ENCODE data around the gene COL7A1. TPM values are rescaled to one million over a fixed set of nuclear protein-coding genes. Genes with fewer than 3 reads are reported as not detected.
A peak's percentile ranks its signal among the peaks of the same experiment; 100 is the strongest.

COL7A1 gene
- total and polyA plus RNA-seq, 2 of the 8 experiments (the other 6 are each of a cell fraction or from before 2014, with no cell fraction given), result 10.7 to 13.9 TPM

DNA sequence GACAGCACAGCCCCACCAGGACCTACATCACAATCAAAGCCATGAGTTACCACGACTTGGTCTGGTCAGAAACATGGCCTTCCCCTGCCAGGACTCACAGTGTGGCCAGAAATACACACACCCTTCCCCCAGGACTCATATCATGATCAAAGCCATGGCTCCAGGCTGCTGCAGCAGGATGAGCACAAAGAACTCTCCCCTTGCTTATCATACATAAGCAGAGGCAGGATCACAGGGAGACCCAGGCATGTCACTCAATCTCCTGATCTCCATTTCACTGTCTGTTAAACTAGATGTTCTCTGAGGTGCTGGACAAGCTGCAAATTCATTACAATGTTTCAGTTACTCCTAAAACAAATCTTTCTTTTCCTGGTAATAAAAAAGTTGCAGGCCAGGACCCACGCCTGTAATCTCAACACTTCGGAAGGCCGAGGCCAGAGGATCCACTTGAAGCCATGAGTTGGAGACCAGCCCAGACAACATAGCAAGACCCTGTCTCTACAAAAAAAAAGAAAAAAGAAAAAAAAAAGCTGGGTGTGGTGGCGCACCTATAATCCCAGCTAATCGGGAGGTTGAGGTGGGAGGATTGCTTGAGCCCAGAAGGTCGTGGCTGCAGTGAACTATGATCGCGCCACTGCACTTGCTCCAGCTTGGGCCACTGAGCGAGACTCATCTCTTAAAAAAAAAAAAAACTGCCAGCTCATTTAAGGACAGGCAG lies 39.7 kb downstream of the COL7A1 start:
- H3K9ac ChIP-seq (replicated peaks in 1 of 4; ENCODE audit: extremely low read depth in 1 of 4, low read depth in 3 of 4, low read length in 3 of 4), result no peak overlapping the region
- H3K4ac ChIP-seq (replicated peaks; ENCODE audit: insufficient read length, low read depth, low read length), result no peak overlapping the region
- H3K36me3 ChIP-seq (ENCODE audit: control insufficient read depth in 2 of 4, insufficient read depth in 4 of 4, low read length in 3 of 4), result no peaks in the 10 kb centered on the region
- H3K27ac ChIP-seq (ENCODE audit: low read depth, low read length), result no peak overlapping the region
- H3K4me1 ChIP-seq (replicated peaks in 1 of 4; ENCODE audit: control insufficient read depth in 3 of 4, insufficient read depth in 4 of 4, low read length in 3 of 4), result peaks cover 2 to 23% (median 11%) of the 10 kb centered on the region in 4 experiments
- peaks cover 0 to 27% of the 10 kb centered on the region in 2 experiments; a peak in 1 of 4 replicates for H3K79me2 ChIP-seq (ENCODE audit: control insufficient read depth in 1 of 2, insufficient read depth in 2 of 2, low read length in 2 of 2)
- H2BK15ac ChIP-seq (ENCODE audit: low read length), result no peak overlapping the region; the same call in 1 of the 2 replicates
- H3K23ac ChIP-seq (ENCODE audit: insufficient read length), result no peak overlapping the region
- ChIA-PET POLR2A (ENCODE audit: partially characterized antibody) (interaction anchor here (1.0 to 6.0 kb wide), 7 partner anchors 13 to 276 kb away, joined by 3 to 34 read pairs (median 4); partner anchors contain the start of genes ATRIP and CELSR3), CTCF (ENCODE audit: partially characterized antibody) (interaction anchor here (0.6 to 3.6 kb wide), 5 partner anchors 80 to 934 kb away, joined by 3 to 15 read pairs (median 5); partner anchors contain the start of genes CCDC51, SLC26A6 and TMA7)
- DNase-seq (ENCODE audit: low read depth in 1 of 2, low spot score in 2 of 2) (no peak), FAIRE-seq (no peak)
- H4K20me1 ChIP-seq (replicated peaks in 1 of 2; ENCODE audit: control insufficient read depth in 1 of 2, insufficient read depth in 2 of 2, low read length in 2 of 2), result peaks cover 0 to 8% of the 10 kb centered on the region in 2 experiments
- H3K18ac ChIP-seq (ENCODE audit: extremely low read depth, low read length), result no peak overlapping the region; the same call in 1 of the 2 replicates
- no peak overlapping the region for H2AFZ ChIP-seq (ENCODE audit: low read length)
- H4K8ac ChIP-seq (ENCODE audit: extremely low read depth, insufficient read depth, low read length), result 0 out of 2 replicates have a peak overlapping the region, but pooled peaks have one; percentile 4
- H3K56ac ChIP-seq (replicated peaks; ENCODE audit: insufficient read length, low read depth, low read length), result no peak overlapping the region
- H2BK120ac ChIP-seq (replicated peaks; ENCODE audit: low read depth, low read length), result no peak overlapping the region
- no peaks in the 10 kb centered on the region for H3K27me3 ChIP-seq (replicated peaks in 1 of 4; ENCODE audit: control insufficient read depth in 3 of 4, extremely low read depth in 1 of 4, insufficient read depth in 3 of 4, low read length in 3 of 4)
- peak overlapping the region; percentile 40; the same call in 1 of the 2 replicates for H2AK5ac ChIP-seq (ENCODE audit: low read depth, low read length)
- no peak overlapping the region for H3K14ac ChIP-seq (ENCODE audit: insufficient read length)
- H4K91ac ChIP-seq (replicated peaks; ENCODE audit: insufficient read length, low read length), result peak overlapping the region; percentile 47
- peak overlapping the region; percentile 78 to 84 for H3K4me2 ChIP-seq (ENCODE audit: insufficient read depth in 1 of 2, low read depth in 2 of 2, low read length in 2 of 2)
- H3K23me2 ChIP-seq (ENCODE audit: low read depth, low read length), result peaks cover 2% of the 10 kb centered on the region; the same call in 1 of the 2 replicates
- H4K5ac ChIP-seq (ENCODE audit: insufficient read length, low read depth, low read length), result no peak overlapping the region
- H2BK12ac ChIP-seq (ENCODE audit: low read depth, low read length), result no peak overlapping the region
- no peak overlapping the region for H2BK20ac ChIP-seq (ENCODE audit: low read length)
- H3K9me3 ChIP-seq (ENCODE audit: insufficient read depth in 2 of 2, low read depth in 1 of 2, low read length in 1 of 2), result no peaks in the 10 kb centered on the region
- TF ChIP-seq, protein P1, sequence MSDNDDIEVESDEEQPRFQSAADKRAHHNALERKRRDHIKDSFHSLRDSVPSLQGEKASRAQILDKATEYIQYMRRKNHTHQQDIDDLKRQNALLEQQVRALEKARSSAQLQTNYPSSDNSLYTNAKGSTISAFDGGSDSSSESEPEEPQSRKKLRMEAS (IDR thresholded peaks at IDR 0.05), result no peak
- TF ChIP-seq NRF1 (IDR thresholded peaks at IDR 0.05; ENCODE audit: low read depth, low read length), result no peak
- TF ChIP-seq SIRT6 (IDR thresholded peaks at IDR 0.05; ENCODE audit: low read length), result no peak
- TF ChIP-seq, protein P2, sequence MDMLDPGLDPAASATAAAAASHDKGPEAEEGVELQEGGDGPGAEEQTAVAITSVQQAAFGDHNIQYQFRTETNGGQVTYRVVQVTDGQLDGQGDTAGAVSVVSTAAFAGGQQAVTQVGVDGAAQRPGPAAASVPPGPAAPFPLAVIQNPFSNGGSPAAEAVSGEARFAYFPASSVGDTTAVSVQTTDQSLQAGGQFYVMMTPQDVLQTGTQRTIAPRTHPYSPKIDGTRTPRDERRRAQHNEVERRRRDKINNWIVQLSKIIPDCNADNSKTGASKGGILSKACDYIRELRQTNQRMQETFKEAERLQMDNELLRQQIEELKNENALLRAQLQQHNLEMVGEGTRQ (IDR thresholded peaks at IDR 0.05; ENCODE audit: low read length), result no peak
- TF ChIP-seq SRF (IDR thresholded peaks at IDR 0.05; ENCODE audit: low read depth, low read length), result no peak
- no peak for TF ChIP-seq TAF7 (optimal IDR thresholded peaks at IDR 0.05; ENCODE audit: borderline replicate concordance, low read depth, low read length)
- TF ChIP-seq RBBP5 (IDR thresholded peaks at IDR 0.05; ENCODE audit: borderline replicate concordance, low read depth, low read length), result no peak
- TF ChIP-seq SIN3A (conservative IDR thresholded peaks at IDR 0.05 in 1 of 2, IDR thresholded peaks at IDR 0.05 in 1 of 2; ENCODE audit: low read depth in 1 of 2, low read length in 2 of 2), result no peak
- 0 out of 2 replicates have a peak overlapping the region, but pooled peaks have one; percentile 44 for H2BK5ac ChIP-seq (ENCODE audit: low read depth, low read length)
- H3K79me1 ChIP-seq (ENCODE audit: low read depth, low read length), result peaks cover 11% of the 10 kb centered on the region
- WGBS, 2 experiments (ENCODE audit: extremely low coverage in 1 of 2, insufficient coverage in 1 of 2, insufficient read length in 1 of 2, insufficient replicate concordance in 2 of 2, low coverage in 1 of 2, low lambda C conversion rate in 2 of 2, missing lambda C conversion rate in 1 of 2), result 85% methylated on average over 10 of the region's 10 CpGs; no CpG with 5 or more reads in 1 of the 2 experiments
- peak overlapping the region in 2 of 4 experiments; percentile 2 to 68; a peak in 3 of 8 replicates for H3K4me3 ChIP-seq (ENCODE audit: extremely low read depth in 1 of 4, insufficient read depth in 2 of 4, low read depth in 3 of 4, low read length in 4 of 4)

All from H1 (cell line).